Endothelial cell of umbilical vein (primary cell): ENCODE data around the gene HSF2BP. TPM values are rescaled to one million over a fixed set of nuclear protein-coding genes. Genes with fewer than 3 reads are reported as not detected.

Source experiments
- BruUV-seq: library from RNA; stranded (reverse); fragments of 400-500 nt; replicated peaks from 2 replicates; lab custom pipeline; 2021; lab: Mats Ljungman, UMichigan
- CTCF ChIA-PET: fragments of 300-600, 350-600 bp; sonication (Branson Sonifier 250); formaldehyde crosslinking; loops from one replicate; lab custom pipeline; 2021; ENCODE audit warnings: antibody characterized with exemption, inconsistent platforms; lab: Charles Lee
- POLR2A ChIA-PET: fragments of 300-600, 350-600 bp; sonication (Branson Sonifier 250); formaldehyde crosslinking; loops from one replicate; lab custom pipeline; 2021; ENCODE audit warnings: antibody characterized with exemption, inconsistent platforms; lab: Charles Lee
- DNase-seq: peaks from one replicate; pipeline ENCODE4 v3.0.0-alpha.2; 2011; ENCODE audit warnings: low read depth, low spot score
- FAIRE-seq: peaks from 2 replicates; lab custom pipeline; 2011; peaks lifted over from hg19 to GRCh38; lab: Jason Lieb, UNC
- H2AFZ ChIP-seq: 2 replicates; pipeline ENCODE4 v1.6.0; 2012; ENCODE audit warnings: low read depth, low read length, control low read depth, inconsistent platforms
- H3K27ac ChIP-seq: 2 replicates; pipeline ENCODE4 v1.5.1; 2011; ENCODE audit warnings: low read depth, mild to moderate bottlenecking, control low read depth, low read length, moderate library complexity; ENCODE audit not compliant: insufficient read depth
- H3K27me3 ChIP-seq, 2 experiments: 2 replicates each; pipeline versions ENCODE4 v1.6.0 to v1.6.1; 2011; ENCODE audit warnings: low read length in 2 of 2, mixed read lengths in 1 of 2; ENCODE audit not compliant: control insufficient read depth in 2 of 2, insufficient read depth in 2 of 2
- H3K36me3 ChIP-seq, 2 experiments: 2 replicates in 1 of 2; 3 replicates in 1 of 2; pipeline ENCODE4 v1.5.1; 2011; ENCODE audit warnings: low read length in 2 of 2, mild to moderate bottlenecking in 1 of 2, moderate library complexity in 1 of 2; ENCODE audit not compliant: control insufficient read depth in 2 of 2, insufficient read depth in 2 of 2; ENCODE audit errors: extremely low read depth in 1 of 2
- H3K4me1 ChIP-seq: 3 replicates; pipeline ENCODE4 v1.5.1; 2011; ENCODE audit warnings: mild to moderate bottlenecking, low read length; ENCODE audit not compliant: control insufficient read depth, insufficient read depth; ENCODE audit errors: extremely low read depth
- H3K4me2 ChIP-seq: 2 replicates; pipeline ENCODE4 v1.6.1; 2011; ENCODE audit warnings: low read length, control low read depth, mixed read lengths; ENCODE audit not compliant: insufficient read depth
- H3K4me3 ChIP-seq, 3 experiments: fragments of 200-600 bp in 1 of 3; sonication (generic), shearing (Covaris generic) in 1 of 3; replicated peaks in 1 of 3; 2 replicates each; pipeline ENCODE4 v1.5.1; 2011 to 2016; ENCODE audit warnings: control low read depth in 3 of 3, low read length in 3 of 3, mild to moderate bottlenecking in 2 of 3, inconsistent platforms in 1 of 3, low read depth in 1 of 3, moderate library complexity in 1 of 3; ENCODE audit not compliant: insufficient read depth in 1 of 3
- H3K79me2 ChIP-seq: 2 replicates; pipeline ENCODE4 v1.6.0; 2012; ENCODE audit warnings: low read length, inconsistent platforms; ENCODE audit not compliant: control insufficient read depth, insufficient read depth
- H3K9ac ChIP-seq: replicated peaks from 2 replicates; pipeline ENCODE3; 2011; ENCODE audit warnings: low read length, control low read depth; ENCODE audit not compliant: insufficient read depth; ENCODE audit errors: extremely low read depth
- H3K9me1 ChIP-seq: replicated peaks from 3 replicates; pipeline ENCODE4 v1.6.0; 2011; ENCODE audit warnings: mild to moderate bottlenecking, low read length; ENCODE audit not compliant: control insufficient read depth, insufficient read depth; ENCODE audit errors: extremely low read depth
- H3K9me3 ChIP-seq: replicated peaks from 2 replicates; pipeline ENCODE4 v1.5.1; 2012; ENCODE audit warnings: low read length, inconsistent platforms; ENCODE audit not compliant: control insufficient read depth, insufficient read depth
- H4K20me1 ChIP-seq: replicated peaks from 2 replicates; pipeline ENCODE3; 2011; ENCODE audit warnings: mild to moderate bottlenecking, low read length; ENCODE audit not compliant: control insufficient read depth, insufficient read depth; ENCODE audit errors: extremely low read depth
- CTCF ChIP-seq, 2 donors: IDR thresholded peaks; 1 replicate in 1 of 2; 2 replicates in 1 of 2; pipeline ENCODE4 v1.5.1; 2011; ENCODE audit warnings: low read length in 2 of 2, mild to moderate bottlenecking in 2 of 2, moderate library complexity in 2 of 2, control low read depth in 1 of 2, inconsistent platforms in 1 of 2, low read depth in 1 of 2; ENCODE audit not compliant: insufficient read depth in 1 of 2; ENCODE audit errors: extremely low read depth in 1 of 2
- EZH2 ChIP-seq: IDR thresholded peaks from 2 replicates; pipeline ENCODE4 v1.6.1; 2012; ENCODE audit warnings: borderline replicate concordance, low read depth, mild to moderate bottlenecking, moderate library complexity, low read length, inconsistent platforms; ENCODE audit not compliant: severe bottlenecking
- FOS ChIP-seq: IDR thresholded peaks from 2 replicates; pipeline ENCODE4 v1.6.1; 2011; ENCODE audit warnings: mild to moderate bottlenecking, low read length, moderate library complexity, borderline replicate concordance; ENCODE audit not compliant: insufficient read depth
- GATA2 ChIP-seq: IDR thresholded peaks from 2 replicates; pipeline ENCODE4 v1.7.0; 2011; ENCODE audit warnings: low read depth, mild to moderate bottlenecking, moderate library complexity, mixed read lengths, low read length; ENCODE audit not compliant: insufficient read length, insufficient read depth
- JUN ChIP-seq: IDR thresholded peaks from 2 replicates; pipeline ENCODE4 v1.6.1; 2011; ENCODE audit warnings: borderline replicate concordance, low read depth; ENCODE audit not compliant: insufficient read length, insufficient read depth
- MYC ChIP-seq: IDR thresholded peaks from one replicate; pipeline ENCODE4 v1.6.1; 2011; ENCODE audit warnings: mild to moderate bottlenecking, low read depth, low read length
- POLR2A ChIP-seq: IDR thresholded peaks from 2 replicates; pipeline ENCODE4 v1.6.1; 2012; ENCODE audit warnings: low read depth, mild to moderate bottlenecking, control low read depth, low read length
- POLR2AphosphoS5 ChIP-seq: IDR thresholded peaks from 2 replicates; pipeline ENCODE4 v1.6.1; 2012; ENCODE audit warnings: low read depth, mild to moderate bottlenecking, control low read depth, low read length, moderate library complexity; ENCODE audit not compliant: insufficient read depth
- dilution Hi-C: fragments of 300-500 bp; cut with MboI; formaldehyde crosslinking; loops from one replicate; pipeline ENCODE4 v1.15.0; 2019; ENCODE audit warnings: low sequenced_read_pairs; ENCODE audit not compliant: extremely low pct_ligation_motif_present
- intact Hi-C: fragments of 100-400 bp; cut with micrococcal nuclease; formaldehyde crosslinking; loops from one replicate; pipeline ENCODE4 v1.10.0; 2022
- polyA plus RNA-seq, 4 experiments: library from polyadenylated mRNA; depleted of rRNA in 3 of 4; stranded (reverse) in 3 of 4; unstranded in 1 of 4; fragments of >200 nt; gene quantifications; 2 replicates each; pipeline versions ENCODE4 v1.2.1 to v1.2.3, GENCODE V29; 2011 to 2012; ENCODE audit warnings: missing spikeins in 1 of 4
- total RNA-seq: library from RNA; stranded (reverse); gene quantifications from 2 replicates; pipeline ENCODE4 v1.2.3, GENCODE V29; 2021
- TF ChIP-seq, protein P1 (sequence below): IDR thresholded peaks from 2 replicates; pipeline ENCODE4 v1.6.1; 2011; ENCODE audit not compliant: insufficient read depth, insufficient read length

Gene HSF2BP
- total and polyA plus RNA-seq, 2 donors (not counting 3 experiments of a cell fraction or from before 2014, with no cell fraction given), result 0.41 to 0.55 TPM

GRCh38 chr21:43639470-43640353 is 19.6 kb downstream of the HSF2BP start:
- intact Hi-C loops, result no loop called here
- no peak overlapping the region for H2AFZ ChIP-seq
- no peaks in the 10 kb centered on the region for H3K27me3 ChIP-seq
- no peak overlapping the region for H3K4me2 ChIP-seq
- H3K27ac ChIP-seq, result no peak overlapping the region
- no peaks in the 10 kb centered on the region for H3K79me2 ChIP-seq
- TF ChIP-seq MYC (no peak), GATA2 (no peak), JUN (no peak)
- no peaks in the 10 kb centered on the region for H4K20me1 ChIP-seq
- DNase-seq (no peak), FAIRE-seq (no peak)
- POLR2A ChIA-PET, result no interaction called here
- no peaks in the 10 kb centered on the region for H3K36me3 ChIP-seq
- H3K9me3 ChIP-seq, result no peaks in the 10 kb centered on the region
- CTCF ChIA-PET, result interaction anchor here (0.9 kb wide), 1 partner anchor 29 kb away, joined by 4 read pairs; no protein-coding TSS in a partner anchor
- H3K4me1 ChIP-seq, result no peaks in the 10 kb centered on the region
- dilution Hi-C loops, result no loop called here
- no TSS peak for BruUV-seq
- no peak overlapping the region for H3K9ac ChIP-seq
- H3K9me1 ChIP-seq, result no peaks in the 10 kb centered on the region
- no peak overlapping the region for H3K4me3 ChIP-seq

- no peaks in the 10 kb centered on the region for H4K20me1 ChIP-seq
- no peaks in the 10 kb centered on the region for H3K4me1 ChIP-seq
- H2AFZ ChIP-seq, result no peak overlapping the region
- intact Hi-C loops (no loop called here), dilution Hi-C loops (no loop called here)
- no peak for TF ChIP-seq POLR2AphosphoS5
- TF ChIP-seq EZH2, result no peak
- TF ChIP-seq, protein P1, sequence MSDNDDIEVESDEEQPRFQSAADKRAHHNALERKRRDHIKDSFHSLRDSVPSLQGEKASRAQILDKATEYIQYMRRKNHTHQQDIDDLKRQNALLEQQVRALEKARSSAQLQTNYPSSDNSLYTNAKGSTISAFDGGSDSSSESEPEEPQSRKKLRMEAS, result no peak
- TF ChIP-seq POLR2A, result no peak
- TF ChIP-seq FOS, result no peak
- TF ChIP-seq GATA2, result no peak
- TF ChIP-seq MYC, result no peak
- no peak for TF ChIP-seq JUN
- TF ChIP-seq CTCF (IDR thresholded peaks at IDR 0.05; ENCODE audit: extremely low read depth in 1 of 2, insufficient read depth in 1 of 2, low read depth in 1 of 2, low read length in 2 of 2), result no peak
- ChIA-PET CTCF (no interaction called here), POLR2A (no interaction called here)
- no peaks in the 10 kb centered on the region for H3K9me1 ChIP-seq
- H3K36me3 ChIP-seq, result no peaks in the 10 kb centered on the region
- no TSS peak for BruUV-seq
- H3K27me3 ChIP-seq, result no peaks in the 10 kb centered on the region
- no peaks in the 10 kb centered on the region for H3K79me2 ChIP-seq
- no peaks in the 10 kb centered on the region for H3K9me3 ChIP-seq
- DNase-seq (no peak), FAIRE-seq (no peak)
- H3K4me3 ChIP-seq, result no peak overlapping the region
- no peak overlapping the region for H3K27ac ChIP-seq
- no peak overlapping the region for H3K9ac ChIP-seq
- H3K4me2 ChIP-seq, result no peak overlapping the region
These were observed 21.6 kb downstream of the HSF2BP start for GRCh38 chr21:43637530-43638158.
